Stromal cell of bone marrow (primary cell): ENCODE data around the gene TLE6.
"Not testable (repeated sequence)": the region's sequence is repeated elsewhere in the genome, so short reads cannot be mapped to it uniquely, and the experiment has no call there.

ENCODE experiments used
- DNase-seq: peaks from one replicate; pipeline ENCODE4 v3.0.0-alpha.2; 2012; ENCODE audit warnings: low read depth

The TLE6 gene

GRCh38 chr19:3004522-3004921 is 27.2 kb downstream of the TLE6 start:
- DNase-seq = no peak

DNA sequence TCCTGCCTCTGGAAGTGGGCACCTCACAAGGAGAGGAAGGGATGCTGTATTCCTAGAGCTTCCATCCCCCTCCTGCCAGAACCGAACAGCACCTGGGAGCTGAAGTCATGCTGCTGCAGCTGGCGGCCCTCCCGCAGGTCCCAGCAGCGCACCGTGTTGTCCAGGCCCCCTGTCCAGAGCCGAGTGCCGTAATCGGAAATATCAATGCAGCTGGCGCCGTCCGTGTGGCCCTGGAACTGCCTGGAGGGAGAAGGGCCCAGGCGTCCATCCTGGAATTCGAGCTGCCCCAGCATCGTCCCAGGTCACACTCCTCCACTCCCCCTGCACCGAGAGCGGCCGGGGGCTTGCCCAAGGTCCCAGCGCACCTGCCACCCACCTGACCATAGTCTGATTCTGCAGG is 28.0 kb downstream of the TLE6 start:
- no peak for DNase-seq

DNA sequence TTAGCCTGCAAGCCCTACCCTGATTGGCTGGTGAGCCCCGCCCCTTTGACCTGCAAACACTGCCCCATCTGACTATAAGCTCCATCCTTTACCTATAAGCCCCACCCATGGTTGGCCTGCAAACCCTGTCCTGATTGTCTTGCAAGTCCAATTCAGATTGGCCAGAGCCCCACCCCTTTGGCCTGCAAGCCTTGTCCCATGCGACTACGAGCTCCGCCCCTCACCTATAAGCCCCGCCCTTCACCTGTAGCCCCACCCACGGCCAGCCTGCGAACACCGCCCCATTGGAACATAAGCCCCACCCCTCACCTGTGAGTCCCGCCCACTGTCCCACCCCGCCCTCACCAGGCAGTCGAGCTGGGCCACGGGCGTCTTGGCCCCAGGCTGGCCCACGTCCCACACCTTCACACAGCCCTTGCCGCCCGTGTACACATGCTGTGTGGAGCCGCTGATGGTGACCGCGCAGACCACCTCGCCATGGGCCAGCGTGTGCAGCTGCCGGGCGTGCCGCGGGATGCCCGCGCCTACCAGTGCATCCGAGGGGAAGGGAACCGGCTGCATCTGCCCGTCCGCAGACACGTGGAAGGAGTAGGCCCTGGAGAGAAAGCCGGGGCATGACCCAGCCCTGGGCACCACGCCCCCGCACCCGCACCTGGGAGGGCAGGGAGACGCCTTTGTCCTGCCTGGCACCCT is 28.9 kb downstream of the TLE6 start:
- no peak for DNase-seq

- no peak for DNase-seq
These were observed 30.6 kb downstream of the TLE6 start for GRCh38 chr19:3007975-3008374.

GRCh38 chr19:3008994-3009393 is 31.6 kb downstream of the TLE6 start:
- DNase-seq = no peak

- no peak for DNase-seq
These were observed 33.5 kb downstream of the TLE6 start for GRCh38 chr19:3010871-3011270.

DNA sequence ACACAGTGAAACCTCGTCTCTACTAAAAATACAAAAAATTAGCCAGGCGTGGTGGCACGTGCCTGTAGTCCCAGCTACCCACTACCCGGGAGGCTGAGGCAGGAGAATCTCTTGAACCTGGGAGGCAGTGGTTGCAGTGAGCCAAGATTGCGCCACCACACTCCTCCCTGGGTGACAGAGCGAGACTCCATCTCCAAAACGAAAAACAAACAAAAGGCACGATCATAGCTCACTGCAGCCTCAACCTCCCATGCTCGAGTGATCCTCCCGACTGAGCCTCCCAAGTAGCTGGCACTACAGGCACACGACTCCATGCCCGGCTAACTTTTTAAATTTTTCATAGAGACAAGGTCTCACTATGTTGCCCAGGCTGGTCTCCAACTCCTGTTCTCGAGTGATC is 34.7 kb downstream of the TLE6 start:
- DNase-seq = not testable (repeated sequence)

DNA sequence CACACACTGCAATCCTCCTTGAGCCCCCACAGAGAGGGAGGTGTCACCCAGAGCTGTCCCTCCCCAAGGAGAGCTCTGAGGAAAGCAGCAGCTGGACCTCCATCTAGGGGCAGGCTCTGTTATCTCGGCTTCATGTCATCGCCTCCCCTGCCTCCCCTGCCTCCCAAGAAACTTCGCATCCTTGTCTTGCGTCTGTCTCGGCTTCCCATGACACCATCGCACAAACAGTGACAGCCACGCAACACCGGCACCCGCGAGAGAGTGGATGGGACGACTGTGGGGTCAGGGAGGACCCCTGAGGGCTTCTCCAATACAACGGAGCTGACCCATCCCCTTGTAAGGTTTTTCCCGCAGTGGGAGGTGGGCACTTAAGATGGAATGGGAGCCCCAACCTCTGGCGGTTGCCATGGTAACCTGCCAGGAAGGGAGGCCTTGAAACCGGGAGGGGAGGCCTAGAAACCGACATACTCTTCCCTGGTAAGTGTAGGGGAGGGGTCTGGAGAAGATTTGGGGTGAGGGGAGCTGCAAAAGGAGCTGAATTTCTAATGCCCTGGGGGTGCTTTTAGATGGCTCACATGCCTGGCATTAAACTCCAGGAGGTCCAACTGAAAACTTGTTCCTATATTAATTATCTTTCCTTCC is 35.4 kb downstream of the TLE6 start:
- DNase-seq = no peak

DNA sequence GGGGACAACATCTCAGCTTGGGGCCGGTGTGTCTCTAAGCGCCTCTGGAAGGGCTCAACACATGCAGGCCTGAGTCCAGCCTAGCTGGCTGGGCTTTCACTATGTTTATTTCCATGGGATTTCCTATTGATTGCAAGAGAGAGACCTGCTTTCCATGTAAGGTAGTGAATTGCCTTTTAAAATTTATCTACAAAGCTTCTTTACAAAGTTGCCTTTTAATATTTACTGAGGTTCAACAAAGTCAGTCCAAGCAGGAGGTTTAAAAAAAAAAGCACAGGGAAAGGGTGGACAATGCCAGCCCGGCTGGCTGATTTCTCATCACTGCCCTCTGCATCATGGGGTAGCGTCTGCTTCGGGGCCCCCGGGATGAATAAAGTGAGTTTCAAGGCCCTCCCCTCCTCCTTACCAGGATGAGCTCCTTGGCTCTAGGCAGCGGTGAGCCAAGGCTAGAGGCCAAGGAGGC is 35.9 kb downstream of the TLE6 start:
- no peak for DNase-seq

- no peak for DNase-seq
These were observed 36.8 kb downstream of the TLE6 start for GRCh38 chr19:3014135-3014534.

DNA sequence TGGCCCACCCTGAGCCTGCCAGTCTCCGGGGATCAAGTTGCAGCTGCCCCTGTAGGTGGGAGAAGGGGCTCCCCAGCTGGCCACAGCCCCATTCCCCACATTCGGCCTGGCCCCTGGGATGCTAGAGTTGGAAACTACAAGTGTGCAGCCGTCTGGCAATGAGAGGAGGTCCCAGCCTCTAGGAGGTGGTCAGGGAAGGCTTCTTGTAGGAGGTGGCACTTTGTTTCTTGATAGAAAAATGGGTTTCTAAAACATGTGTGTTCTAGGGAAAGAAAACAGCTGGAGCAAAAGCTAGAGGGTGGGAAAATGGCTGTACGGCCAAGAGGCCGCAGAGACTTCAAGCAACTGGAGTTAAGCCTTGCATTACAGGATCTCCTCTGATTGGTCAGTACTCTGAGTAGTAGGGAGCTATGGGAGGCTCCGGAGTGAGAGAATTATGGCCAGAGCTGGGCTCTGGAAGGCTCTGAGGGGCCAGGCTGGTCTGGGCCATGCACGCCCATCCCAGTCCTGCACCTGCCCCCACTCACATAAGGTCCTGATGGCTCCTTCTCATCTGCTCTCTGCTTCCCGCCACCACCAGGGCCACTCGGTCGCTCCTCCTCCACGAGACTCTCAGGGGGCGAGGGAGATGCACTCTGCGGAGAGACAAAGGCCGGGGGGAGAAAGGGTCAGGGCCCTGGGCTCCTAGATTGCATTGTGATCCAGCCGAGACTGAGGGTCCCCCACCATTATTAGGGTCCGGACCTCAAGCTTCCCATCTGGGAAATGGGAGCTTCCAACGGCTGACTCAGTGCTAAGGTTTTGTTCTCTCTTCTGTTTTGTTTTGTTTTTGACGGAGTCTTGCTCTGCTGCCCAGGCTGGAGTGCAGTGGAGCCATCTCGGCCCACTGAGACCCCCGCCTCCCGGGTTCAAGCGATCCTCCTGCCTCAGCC is 38.0 kb downstream of the TLE6 start:
- DNase-seq = no peak

GRCh38 chr19:3017923-3018322 is 40.6 kb downstream of the TLE6 start:
- DNase-seq = no peak

- DNase-seq = no peak
These were observed 42.0 kb downstream of the TLE6 start for GRCh38 chr19:3019211-3019854.

- no peak for DNase-seq
These were observed 43.1 kb downstream of the TLE6 start for GRCh38 chr19:3020321-3020960.

DNA sequence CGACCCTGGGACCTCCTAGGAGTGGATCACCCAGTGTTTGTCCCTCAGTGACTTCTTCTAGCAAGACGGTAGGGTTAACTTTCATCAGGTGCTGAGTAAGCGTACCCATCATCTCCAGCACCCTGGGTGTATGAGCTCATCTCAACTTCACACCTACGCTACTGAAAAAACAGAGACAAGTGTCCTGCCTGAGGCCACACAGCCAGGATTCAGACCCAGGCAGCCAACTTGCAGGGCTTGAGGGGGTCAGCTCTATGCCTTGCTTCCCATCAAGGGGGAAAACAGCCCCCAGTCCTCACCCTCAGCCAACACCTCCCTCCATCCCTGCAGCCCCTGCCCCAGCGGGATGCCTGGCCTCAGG is 47.1 kb downstream of the TLE6 start:
- DNase-seq = no peak

DNA sequence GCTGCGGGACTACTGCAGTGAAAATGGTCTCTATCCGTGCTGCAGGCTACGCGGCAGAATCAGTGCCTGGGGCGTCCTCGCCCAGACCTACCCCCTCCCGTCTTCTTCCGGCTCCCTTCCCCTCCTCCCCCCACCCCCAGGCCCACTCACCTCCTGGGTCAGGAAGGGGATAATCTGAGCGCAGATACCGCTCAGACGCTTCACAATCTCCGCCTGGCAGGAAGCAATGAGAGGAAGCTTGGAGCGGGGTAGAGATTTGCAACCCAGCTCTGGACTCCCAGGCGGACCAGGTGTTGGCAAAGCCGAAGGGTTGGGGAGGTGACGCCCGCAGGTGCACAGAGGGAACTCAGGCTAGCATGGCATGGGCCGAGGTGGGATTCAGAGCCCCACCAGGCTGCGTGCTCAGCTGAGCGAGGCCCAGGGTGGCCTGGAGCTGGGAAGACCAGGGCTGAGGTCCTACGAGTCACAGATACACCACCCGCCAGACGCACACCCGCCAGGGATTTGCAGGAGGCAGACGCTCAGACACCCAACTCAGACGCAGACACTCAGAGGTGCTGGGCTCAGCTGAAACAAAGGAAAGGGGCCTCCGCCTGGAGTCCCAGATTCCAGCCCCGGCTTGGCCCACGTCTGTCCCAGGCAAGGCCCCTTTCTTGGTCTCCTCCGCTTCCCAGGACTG is 47.6 kb downstream of the TLE6 start:
- DNase-seq = no peak

GRCh38 chr19:3025549-3025886 is 48.2 kb downstream of the TLE6 start:
- no peak for DNase-seq

DNA sequence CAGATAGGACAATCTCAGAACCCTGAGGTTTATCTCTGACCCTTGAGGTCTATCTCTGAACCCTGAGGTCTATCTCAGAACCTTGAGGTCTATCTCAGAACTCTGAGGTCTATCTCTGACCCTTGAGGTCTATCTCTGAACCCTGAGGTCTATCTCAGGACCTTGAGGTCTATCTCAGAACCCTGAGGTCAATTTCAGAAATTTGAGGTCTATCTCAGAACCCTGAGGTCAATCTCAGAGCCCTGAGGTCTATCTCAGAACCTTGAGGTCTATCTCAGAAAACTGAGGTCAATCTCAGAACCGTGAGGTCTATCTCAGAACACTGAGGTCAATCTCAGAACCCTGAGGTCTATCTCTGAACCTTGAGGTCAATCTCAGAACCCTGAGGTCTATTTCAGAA is 49.4 kb downstream of the TLE6 start:
- DNase-seq = no peak

- DNase-seq = no peak
These were observed 49.9 kb downstream of the TLE6 start for GRCh38 chr19:3027292-3027691.

GRCh38 chr19:3027981-3028304 is 50.6 kb downstream of the TLE6 start:
- no peak for DNase-seq

DNA sequence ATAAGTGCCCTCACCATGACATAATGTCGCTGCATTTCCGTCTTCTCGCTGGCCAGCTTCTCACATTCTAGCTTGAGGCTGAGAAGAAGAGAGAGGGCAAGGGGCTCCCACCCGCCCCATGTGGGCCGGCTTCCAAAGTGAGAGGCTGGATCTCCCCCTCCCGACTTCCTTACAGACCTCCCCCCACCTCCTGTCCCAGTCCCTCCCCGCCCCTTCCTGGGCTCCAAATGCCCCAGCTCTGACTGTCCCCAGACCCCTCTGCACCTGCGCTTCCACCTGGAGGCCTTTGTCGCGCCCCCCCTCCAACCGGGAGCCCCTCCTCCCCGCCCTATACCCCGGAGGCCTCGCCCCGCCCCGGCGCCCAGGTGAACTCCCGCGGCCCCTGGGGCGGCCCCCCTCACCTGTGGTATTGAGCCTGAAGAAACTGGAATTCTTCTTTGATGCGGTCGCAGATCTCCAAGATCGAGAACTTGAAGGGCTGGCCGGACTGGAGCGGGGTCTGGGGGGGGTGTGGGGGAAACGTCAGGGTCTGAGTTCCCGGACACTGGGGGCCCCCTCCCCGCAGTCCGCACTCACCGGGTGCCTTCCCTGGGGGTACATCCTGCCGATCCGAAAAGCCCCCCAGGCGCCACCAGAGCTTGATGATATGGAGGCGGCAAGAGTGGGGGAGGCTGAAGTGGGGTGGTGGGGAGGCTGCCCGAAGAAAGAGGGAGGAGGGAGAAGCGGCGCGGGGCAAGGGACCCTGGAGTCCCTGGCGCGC is 51.1 kb downstream of the TLE6 start:
- no peak for DNase-seq
